HL-60 (cell line): ENCODE results near the gene EIF4E1B.

ENCODE experiments used
- CTCF ChIP-seq: IDR thresholded peaks from one replicate; pipeline ENCODE4 v1.5.1; 2011; ENCODE audit warnings: low read length, control low read depth, inconsistent platforms; ENCODE audit not compliant: insufficient read depth
- TF ChIP-seq, protein P1 (sequence below): IDR thresholded peaks from 2 replicates; pipeline ENCODE4 v1.6.1; 2012; ENCODE audit warnings: low read depth; ENCODE audit not compliant: insufficient replicate concordance

DNA sequence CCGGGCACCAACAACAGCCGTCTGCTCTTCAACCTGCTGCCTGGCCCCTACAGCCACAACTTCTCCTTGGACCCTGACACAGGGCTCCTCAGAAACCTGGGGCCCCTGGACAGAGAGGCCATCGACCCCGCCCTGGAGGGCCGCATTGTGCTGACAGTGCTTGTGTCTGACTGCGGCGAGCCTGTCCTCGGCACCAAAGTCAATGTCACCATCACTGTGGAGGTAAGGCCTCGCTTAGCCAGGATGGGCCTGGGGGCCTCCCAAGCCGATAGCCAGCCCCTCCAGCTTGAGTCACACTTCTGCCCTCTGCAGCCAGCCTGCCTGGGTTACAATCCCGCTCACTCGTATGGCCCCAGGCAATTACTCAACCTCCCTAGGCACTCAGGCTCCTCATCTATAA lies 49.1 kb upstream of the EIF4E1B start:
- TF ChIP-seq CTCF = no peak
- TF ChIP-seq, protein P1, sequence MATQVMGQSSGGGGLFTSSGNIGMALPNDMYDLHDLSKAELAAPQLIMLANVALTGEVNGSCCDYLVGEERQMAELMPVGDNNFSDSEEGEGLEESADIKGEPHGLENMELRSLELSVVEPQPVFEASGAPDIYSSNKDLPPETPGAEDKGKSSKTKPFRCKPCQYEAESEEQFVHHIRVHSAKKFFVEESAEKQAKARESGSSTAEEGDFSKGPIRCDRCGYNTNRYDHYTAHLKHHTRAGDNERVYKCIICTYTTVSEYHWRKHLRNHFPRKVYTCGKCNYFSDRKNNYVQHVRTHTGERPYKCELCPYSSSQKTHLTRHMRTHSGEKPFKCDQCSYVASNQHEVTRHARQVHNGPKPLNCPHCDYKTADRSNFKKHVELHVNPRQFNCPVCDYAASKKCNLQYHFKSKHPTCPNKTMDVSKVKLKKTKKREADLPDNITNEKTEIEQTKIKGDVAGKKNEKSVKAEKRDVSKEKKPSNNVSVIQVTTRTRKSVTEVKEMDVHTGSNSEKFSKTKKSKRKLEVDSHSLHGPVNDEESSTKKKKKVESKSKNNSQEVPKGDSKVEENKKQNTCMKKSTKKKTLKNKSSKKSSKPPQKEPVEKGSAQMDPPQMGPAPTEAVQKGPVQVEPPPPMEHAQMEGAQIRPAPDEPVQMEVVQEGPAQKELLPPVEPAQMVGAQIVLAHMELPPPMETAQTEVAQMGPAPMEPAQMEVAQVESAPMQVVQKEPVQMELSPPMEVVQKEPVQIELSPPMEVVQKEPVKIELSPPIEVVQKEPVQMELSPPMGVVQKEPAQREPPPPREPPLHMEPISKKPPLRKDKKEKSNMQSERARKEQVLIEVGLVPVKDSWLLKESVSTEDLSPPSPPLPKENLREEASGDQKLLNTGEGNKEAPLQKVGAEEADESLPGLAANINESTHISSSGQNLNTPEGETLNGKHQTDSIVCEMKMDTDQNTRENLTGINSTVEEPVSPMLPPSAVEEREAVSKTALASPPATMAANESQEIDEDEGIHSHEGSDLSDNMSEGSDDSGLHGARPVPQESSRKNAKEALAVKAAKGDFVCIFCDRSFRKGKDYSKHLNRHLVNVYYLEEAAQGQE = no peak
